Posterior cingulate gyrus (tissue), 11 donors: ENCODE results near the gene RNASE11.

ENCODE experiments used
- DNase-seq, 10 donors: peaks; one replicate each; pipeline versions ENCODE4 v3.0.0 to v3.0.0-alpha.2; 2020 to 2021; ENCODE audit warnings: mixed read lengths in 3 of 10
- intact Hi-C: fragments of 100-400 bp; cut with DNase I; formaldehyde crosslinking; loops from one replicate; pipeline ENCODE4 v1.15.1; 2023

Gene RNASE11

DNA sequence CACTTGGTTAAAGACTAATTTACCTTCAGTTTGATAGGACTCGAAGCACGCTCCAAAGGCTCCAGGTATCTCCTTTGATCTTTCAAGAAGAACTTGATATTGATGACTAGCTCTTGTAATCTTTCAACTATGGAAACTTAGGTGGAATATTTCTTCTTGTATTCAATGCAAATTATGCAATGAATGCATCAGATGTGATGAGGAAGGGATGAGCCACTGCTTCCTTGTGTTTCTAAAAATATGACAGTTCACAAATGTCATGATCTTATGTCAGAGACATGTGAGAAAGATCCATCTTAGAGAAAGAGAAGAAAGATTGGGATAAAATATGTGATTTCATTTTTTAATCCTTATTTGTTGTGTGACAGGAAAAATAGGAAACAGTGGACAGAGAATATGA is 36.9 kb downstream of the RNASE11 start:
- no peak for DNase-seq
- intact Hi-C loops = no loop called here

DNA sequence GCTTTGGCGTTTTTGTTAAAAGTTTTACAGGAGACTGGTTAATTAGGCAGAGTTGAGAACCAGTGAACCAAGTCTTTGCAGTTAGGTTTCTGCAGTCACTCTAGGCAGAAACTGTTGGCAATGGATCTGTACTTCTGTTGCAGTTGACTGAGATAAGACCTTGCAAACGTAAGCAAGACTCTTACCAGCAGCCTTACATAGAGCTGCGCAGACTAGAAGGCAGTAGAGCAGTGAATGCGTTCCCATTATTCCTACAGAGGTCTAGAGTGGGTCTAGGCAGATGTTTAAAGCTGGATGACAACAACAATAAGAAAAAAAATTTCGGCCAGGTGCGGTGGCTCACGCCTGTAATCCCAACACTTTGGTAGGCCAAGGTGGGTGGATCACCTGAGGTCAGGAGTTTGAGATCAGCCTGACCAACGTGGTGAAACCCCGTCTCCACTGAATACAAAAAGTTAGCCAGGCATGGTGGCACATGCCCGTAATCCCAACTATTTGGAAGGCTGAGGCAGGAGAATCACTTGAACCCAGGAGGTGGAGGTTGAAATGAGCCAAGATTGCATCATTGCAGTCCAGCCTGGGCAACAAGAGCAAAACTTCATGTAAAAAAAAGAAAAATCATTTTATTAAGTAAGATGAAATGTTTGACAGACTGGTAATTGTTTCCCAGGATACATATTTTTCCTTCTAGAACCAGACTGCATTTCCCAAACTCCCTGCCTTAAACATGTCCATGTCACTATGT is 39.2 kb downstream of the RNASE11 start:
- intact Hi-C loops = no loop called here
- DNase-seq = no peak

DNA sequence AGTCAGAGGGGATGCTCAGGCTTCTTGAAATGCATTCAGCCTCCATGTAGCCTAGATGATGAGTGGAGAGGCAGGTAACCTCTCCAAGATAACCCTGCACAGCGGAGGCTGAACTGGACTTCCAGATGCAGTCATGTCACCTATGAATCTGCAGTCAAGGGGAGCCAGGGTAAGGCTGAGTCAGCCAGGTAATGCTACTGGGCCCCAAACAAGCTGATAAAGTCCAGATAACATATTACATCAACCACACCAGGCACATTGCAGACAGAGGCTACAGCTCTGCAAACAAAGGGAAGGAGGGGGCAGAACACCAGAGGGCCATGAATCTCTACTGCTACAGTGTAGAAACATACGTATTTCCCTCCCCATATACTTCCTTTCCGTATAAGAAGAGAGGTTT is 40.9 kb downstream of the RNASE11 start:
- intact Hi-C loops = no loop called here
- no peak for DNase-seq

DNA sequence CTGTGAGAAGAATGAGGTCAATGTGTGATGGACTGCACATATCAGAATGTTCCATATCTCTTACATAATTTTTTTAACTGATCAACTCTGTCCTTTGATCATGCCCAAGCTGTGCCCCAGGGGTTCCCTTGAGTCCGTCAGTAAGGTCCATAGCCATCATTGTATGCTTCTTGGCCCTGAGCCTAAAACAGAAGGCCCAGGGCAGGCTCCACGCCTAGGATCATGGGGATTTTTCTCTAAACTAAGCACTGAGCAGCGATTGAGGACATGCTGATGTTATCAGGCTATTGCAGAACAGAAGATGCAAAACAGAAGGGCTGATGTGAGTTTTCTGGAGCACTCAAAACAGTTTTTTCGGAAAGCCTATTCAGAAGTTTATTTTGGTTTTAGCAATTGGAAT is 47.9 kb downstream of the RNASE11 start:
- DNase-seq = no peak
- intact Hi-C loops = no loop called here
